ENCODE measurements around the gene TEX35. TPM values are rescaled to one million over a fixed set of nuclear protein-coding genes. Genes with fewer than 3 reads are reported as not detected.

TEX35 gene
- total and polyA plus RNA-seq, 10 of the 15 experiments (the other 5 are each of a cell fraction or from before 2014, with no cell fraction given): not detected

DNA sequence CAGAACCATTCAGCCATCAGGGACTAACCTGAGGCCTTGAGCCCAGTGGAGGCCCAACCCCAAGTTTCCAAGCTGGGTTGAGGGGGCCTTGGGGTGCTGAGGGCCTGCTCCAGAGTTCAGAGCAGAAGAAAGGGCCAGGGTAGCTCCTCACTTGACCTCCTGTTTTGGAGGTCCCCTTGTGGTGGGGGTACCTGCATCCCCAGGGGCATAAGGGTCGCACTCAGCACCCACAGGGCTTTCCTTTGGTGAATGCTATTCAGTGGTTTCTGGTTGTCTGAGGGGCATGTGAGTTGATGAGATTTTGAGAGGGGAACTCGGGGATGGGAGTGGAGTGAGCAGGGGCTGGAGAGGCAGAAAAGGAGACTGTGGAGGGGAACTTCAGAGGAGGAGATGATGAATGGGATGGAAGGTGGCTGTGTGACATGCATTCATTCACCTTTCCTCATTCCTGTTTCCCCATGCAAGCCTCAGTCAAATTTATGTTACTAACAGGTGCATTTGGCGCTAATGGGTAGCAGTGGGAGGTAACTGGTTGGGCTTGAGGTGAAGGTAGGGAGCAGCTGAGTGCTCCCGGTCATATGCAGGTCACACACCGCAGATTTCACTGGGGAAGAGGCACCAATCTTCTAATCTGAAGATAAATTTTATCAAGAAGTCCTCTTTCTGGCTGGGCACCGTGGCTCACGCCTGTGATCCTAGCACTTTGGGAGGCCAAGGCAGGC, 50.4 kb downstream of the TEX35 start:
- H4K20me1 ChIP-seq (ENCODE audit: control insufficient read depth, insufficient read depth): no peaks in the 10 kb centered on the region
- no peak overlapping the region for H3K9ac ChIP-seq (ENCODE audit: control insufficient read depth, insufficient read depth, low read length)
- H3K4me3 ChIP-seq: no peak overlapping the region
- no peak for ATAC-seq
- no peaks in the 10 kb centered on the region; the same call in 2 of the 3 replicates for H3K9me3 ChIP-seq (replicated peaks; ENCODE audit: control insufficient read depth, insufficient read depth, low read length)
- H3K27ac ChIP-seq (ENCODE audit: control insufficient read depth, insufficient read depth): no peak overlapping the region
- 79% methylated on average over 7 of the region's 7 CpGs for WGBS (ENCODE audit: insufficient coverage, insufficient replicate concordance, low lambda C conversion rate, missing lambda C conversion rate)
- no peak overlapping the region for H3K4me2 ChIP-seq (ENCODE audit: control insufficient read depth, insufficient read depth)
- no peaks in the 10 kb centered on the region for H3K36me3 ChIP-seq (ENCODE audit: control insufficient read depth in 2 of 2, insufficient read depth in 2 of 2, low read length in 1 of 2)
- TF ChIP-seq, protein P1, sequence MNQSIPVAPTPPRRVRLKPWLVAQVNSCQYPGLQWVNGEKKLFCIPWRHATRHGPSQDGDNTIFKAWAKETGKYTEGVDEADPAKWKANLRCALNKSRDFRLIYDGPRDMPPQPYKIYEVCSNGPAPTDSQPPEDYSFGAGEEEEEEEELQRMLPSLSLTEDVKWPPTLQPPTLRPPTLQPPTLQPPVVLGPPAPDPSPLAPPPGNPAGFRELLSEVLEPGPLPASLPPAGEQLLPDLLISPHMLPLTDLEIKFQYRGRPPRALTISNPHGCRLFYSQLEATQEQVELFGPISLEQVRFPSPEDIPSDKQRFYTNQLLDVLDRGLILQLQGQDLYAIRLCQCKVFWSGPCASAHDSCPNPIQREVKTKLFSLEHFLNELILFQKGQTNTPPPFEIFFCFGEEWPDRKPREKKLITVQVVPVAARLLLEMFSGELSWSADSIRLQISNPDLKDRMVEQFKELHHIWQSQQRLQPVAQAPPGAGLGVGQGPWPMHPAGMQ (IDR thresholded peaks at IDR 0.05; ENCODE audit: borderline replicate concordance): no peak
- TF ChIP-seq RBBP5 (conservative IDR thresholded peaks at IDR 0.05) (no peak), BMI1 (IDR thresholded peaks at IDR 0.05; ENCODE audit: borderline replicate concordance) (no peak), SUZ12 (IDR thresholded peaks at IDR 0.05; ENCODE audit: unreplicated experiment) (no peak), IKZF1 (conservative IDR thresholded peaks at IDR 0.05) (no peak), TBL1XR1 (IDR thresholded peaks at IDR 0.05; ENCODE audit: low read depth, low read length) (no peak), NFYA (IDR thresholded peaks at IDR 0.05; ENCODE audit: borderline replicate concordance, low read depth, low read length) (no peak), SIX5 (IDR thresholded peaks at IDR 0.05; ENCODE audit: low read depth, low read length, severe bottlenecking) (no peak), NBN (IDR thresholded peaks at IDR 0.05) (no peak), RFX5 (IDR thresholded peaks at IDR 0.05; ENCODE audit: low read depth, low read length) (no peak), KLF5 (IDR thresholded peaks at IDR 0.05; ENCODE audit: partially characterized antibody) (no peak), RUNX3 (IDR thresholded peaks at IDR 0.05; ENCODE audit: low read length) (no peak), SPI1 (IDR thresholded peaks at IDR 0.05; ENCODE audit: borderline replicate concordance, insufficient read depth, low read depth, low read length) (no peak), ATF7 (IDR thresholded peaks at IDR 0.05; ENCODE audit: low read depth) (no peak)
- TF ChIP-seq, protein P2, sequence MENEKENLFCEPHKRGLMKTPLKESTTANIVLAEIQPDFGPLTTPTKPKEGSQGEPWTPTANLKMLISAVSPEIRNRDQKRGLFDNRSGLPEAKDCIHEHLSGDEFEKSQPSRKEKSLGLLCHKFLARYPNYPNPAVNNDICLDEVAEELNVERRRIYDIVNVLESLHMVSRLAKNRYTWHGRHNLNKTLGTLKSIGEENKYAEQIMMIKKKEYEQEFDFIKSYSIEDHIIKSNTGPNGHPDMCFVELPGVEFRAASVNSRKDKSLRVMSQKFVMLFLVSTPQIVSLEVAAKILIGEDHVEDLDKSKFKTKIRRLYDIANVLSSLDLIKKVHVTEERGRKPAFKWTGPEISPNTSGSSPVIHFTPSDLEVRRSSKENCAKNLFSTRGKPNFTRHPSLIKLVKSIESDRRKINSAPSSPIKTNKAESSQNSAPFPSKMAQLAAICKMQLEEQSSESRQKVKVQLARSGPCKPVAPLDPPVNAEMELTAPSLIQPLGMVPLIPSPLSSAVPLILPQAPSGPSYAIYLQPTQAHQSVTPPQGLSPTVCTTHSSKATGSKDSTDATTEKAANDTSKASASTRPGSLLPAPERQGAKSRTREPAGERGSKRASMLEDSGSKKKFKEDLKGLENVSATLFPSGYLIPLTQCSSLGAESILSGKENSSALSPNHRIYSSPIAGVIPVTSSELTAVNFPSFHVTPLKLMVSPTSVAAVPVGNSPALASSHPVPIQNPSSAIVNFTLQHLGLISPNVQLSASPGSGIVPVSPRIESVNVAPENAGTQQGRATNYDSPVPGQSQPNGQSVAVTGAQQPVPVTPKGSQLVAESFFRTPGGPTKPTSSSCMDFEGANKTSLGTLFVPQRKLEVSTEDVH (IDR thresholded peaks at IDR 0.05; ENCODE audit: low read depth, partially characterized antibody): no peak
- TF ChIP-seq, protein P3, sequence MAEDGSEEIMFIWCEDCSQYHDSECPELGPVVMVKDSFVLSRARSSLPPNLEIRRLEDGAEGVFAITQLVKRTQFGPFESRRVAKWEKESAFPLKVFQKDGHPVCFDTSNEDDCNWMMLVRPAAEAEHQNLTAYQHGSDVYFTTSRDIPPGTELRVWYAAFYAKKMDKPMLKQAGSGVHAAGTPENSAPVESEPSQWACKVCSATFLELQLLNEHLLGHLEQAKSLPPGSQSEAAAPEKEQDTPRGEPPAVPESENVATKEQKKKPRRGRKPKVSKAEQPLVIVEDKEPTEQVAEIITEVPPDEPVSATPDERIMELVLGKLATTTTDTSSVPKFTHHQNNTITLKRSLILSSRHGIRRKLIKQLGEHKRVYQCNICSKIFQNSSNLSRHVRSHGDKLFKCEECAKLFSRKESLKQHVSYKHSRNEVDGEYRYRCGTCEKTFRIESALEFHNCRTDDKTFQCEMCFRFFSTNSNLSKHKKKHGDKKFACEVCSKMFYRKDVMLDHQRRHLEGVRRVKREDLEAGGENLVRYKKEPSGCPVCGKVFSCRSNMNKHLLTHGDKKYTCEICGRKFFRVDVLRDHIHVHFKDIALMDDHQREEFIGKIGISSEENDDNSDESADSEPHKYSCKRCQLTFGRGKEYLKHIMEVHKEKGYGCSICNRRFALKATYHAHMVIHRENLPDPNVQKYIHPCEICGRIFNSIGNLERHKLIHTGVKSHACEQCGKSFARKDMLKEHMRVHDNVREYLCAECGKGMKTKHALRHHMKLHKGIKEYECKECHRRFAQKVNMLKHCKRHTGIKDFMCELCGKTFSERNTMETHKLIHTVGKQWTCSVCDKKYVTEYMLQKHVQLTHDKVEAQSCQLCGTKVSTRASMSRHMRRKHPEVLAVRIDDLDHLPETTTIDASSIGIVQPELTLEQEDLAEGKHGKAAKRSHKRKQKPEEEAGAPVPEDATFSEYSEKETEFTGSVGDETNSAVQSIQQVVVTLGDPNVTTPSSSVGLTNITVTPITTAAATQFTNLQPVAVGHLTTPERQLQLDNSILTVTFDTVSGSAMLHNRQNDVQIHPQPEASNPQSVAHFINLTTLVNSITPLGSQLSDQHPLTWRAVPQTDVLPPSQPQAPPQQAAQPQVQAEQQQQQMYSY (CRISPR knock-in tag; IDR thresholded peaks at IDR 0.05): no peak
- intact Hi-C loops (cut with micrococcal nuclease; ENCODE audit: unreplicated experiment) (no loop called here), in situ Hi-C loops (cut with MboI) (no loop called here)
- no peaks in the 10 kb centered on the region; the same call in 1 of the 2 replicates for H3K4me1 ChIP-seq (ENCODE audit: control insufficient read depth, insufficient read depth, low read length)
- no peak for FAIRE-seq
- H3K27me3 ChIP-seq (replicated peaks in 1 of 2; ENCODE audit: control insufficient read depth in 2 of 2, insufficient read depth in 2 of 2, low read length in 1 of 2): no peaks in the 10 kb centered on the region
- H3K79me2 ChIP-seq (ENCODE audit: control insufficient read depth, insufficient read depth, low read length): no peaks in the 10 kb centered on the region
- no TSS peak for BruUV-seq (replicated peaks)
- DNase-seq (ENCODE audit: low read depth, low spot score): no peak
- SMC1A ChIA-PET (ENCODE audit: uncharacterized antibody, unreplicated experiment): interaction anchor here (1.4 kb wide), 2 partner anchors 10 to 18 kb away, joined by 3 to 4 read pairs; no protein-coding TSS in a partner anchor
- RAD21 ChIA-PET (ENCODE audit: unreplicated experiment): interaction anchor here (0.9 kb wide), 1 partner anchor 10 kb away, joined by 3 read pairs; no protein-coding TSS in a partner anchor
- H2AFZ ChIP-seq (ENCODE audit: control insufficient read depth, low read depth, low read length): no peak overlapping the region
- POLR2A ChIA-PET: no interaction called here
- CTCF ChIA-PET: interaction anchor here (0.7 to 3.2 kb wide), 3 partner anchors 10 to 21 kb away, joined by 3 to 10 read pairs (median 7); no protein-coding TSS in a partner anchor

Measured in GM12878 (cell line).